ENCODE measurements around the gene ZKSCAN7.
"Not testable (repeated sequence)": the region's sequence is repeated elsewhere in the genome, so short reads cannot be mapped to it uniquely, and the experiment has no call there.

DNA sequence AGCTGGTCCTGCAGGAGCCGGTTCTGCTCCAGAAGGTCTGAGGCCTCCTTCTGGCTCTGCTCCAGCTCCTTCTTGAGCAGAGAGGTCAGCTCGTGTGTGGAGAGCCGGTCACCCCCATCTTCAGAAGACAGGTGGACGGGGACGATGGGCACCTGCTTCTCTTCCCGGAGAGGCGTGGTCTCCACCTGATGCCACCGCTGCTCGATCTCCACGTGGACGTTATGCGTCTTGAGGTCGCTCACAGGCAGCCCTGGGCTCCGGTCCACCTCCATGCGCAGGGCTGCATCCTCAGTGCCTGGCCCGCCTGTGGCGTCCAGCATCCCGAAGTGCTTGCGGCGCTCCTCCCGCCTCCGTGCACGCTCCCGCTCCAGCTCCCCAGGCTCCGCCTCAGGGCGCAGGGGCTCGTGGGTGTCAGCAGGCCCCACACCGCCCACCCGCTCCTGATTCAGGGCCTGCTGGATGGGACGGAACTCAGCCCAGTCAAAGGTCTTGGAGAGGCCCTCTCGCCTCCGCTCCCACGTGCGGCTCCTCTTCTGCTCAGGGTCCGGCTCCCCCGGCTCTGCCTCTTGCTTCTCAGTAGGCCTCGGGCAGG lies 24.0 kb downstream of the ZKSCAN7 start:
- not testable (repeated sequence) for TF ChIP-seq CTCF, POLR2A (IDR thresholded peaks at IDR 0.05)
